Measurements from ENCODE around the gene SDC4. TPM values are rescaled to one million over a fixed set of nuclear protein-coding genes. Genes with fewer than 3 reads are reported as not detected.

SDC4 gene
- total and polyA plus RNA-seq, 4 donors = 19.2 to 114 (median 50.9) TPM

DNA sequence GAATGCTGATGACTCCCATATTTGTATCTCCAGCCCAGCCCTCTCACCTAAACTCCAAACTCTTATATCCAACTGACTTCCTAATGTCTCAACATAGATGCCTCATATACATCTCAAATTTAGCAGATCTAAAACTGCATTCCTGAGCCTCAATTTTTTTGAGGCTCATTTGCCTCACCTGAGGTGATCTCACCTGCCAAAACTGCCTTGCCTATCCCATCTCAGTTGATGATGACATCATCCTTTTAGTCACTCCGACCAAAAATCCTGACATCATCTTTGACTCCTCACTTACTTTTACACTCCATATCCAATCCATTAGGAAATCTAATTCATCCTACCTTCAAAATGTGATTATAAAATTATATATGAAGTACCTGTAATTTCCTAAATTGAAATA is 68.2 kb downstream of the SDC4 start:
- ATAC-seq (ENCODE audit: low FRiP score) = no peak
- intact Hi-C loops (cut with DNase I) = loop anchor here in 1 of 2 donors (10.0 kb wide), 1 partner anchor 235 kb away; no protein-coding TSS in a partner anchor

DNA sequence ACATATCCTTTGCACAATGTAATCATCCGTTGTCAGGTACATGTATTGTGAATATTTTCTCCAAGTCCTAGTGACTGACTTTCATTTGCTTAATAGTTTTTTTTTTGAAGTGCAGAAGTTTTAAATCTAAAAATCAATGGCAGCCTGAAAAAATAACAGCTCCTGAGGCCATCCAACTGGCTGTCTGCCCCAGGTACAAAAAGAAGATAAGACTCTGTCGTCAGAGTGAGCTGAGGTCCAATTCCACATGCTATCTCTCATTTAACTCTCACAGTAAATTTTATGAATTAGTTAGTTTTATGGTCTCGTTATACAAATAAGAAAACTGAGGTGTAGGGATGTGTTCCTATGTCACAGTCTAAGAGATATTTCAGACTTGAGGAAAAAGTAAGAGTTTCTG is 72.9 kb downstream of the SDC4 start:
- ATAC-seq (ENCODE audit: low FRiP score) = no peak
- no peaks in the 10 kb centered on the region for H3K36me3 ChIP-seq (ENCODE audit: control insufficient read depth in 1 of 2, insufficient read depth in 2 of 2, low read length in 1 of 2)
- H3K27me3 ChIP-seq (ENCODE audit: control insufficient read depth in 1 of 2, insufficient read depth in 2 of 2, low read length in 1 of 2) = no peaks in the 10 kb centered on the region
- WGBS, 2 donors = 59 to 66% methylated on average over 3 of the region's 3 CpGs
- H3K4me1 ChIP-seq (ENCODE audit: control insufficient read depth in 1 of 2, insufficient read depth in 2 of 2, low read length in 2 of 2) = peaks cover 0 to 2% of the 10 kb centered on the region in 2 donors
- no peak for DNase-seq
- H3K9me3 ChIP-seq (ENCODE audit: control insufficient read depth, low read length) = no peaks in the 10 kb centered on the region
- H3K4me3 ChIP-seq (ENCODE audit: low read length in 2 of 2) = no peak overlapping the region
- H3K27ac ChIP-seq (ENCODE audit: low read depth in 1 of 2, low read length in 2 of 2) = no peak overlapping the region
- intact Hi-C loops (cut with DNase I) = no loop called here

More for the DNA sequence above, 68.2 kb downstream of the SDC4 start:
- H3K4me3 ChIP-seq (ENCODE audit: low read length in 2 of 2) = no peak overlapping the region
- no peaks in the 10 kb centered on the region for H3K36me3 ChIP-seq (ENCODE audit: control insufficient read depth in 1 of 2, insufficient read depth in 2 of 2, low read length in 1 of 2)
- no peaks in the 10 kb centered on the region for H3K9me3 ChIP-seq (ENCODE audit: control insufficient read depth, low read length)
- 66 to 89% methylated on average over 1 of the region's 1 CpG for WGBS, 2 donors
- H3K27me3 ChIP-seq (ENCODE audit: control insufficient read depth in 1 of 2, insufficient read depth in 2 of 2, low read length in 1 of 2) = no peaks in the 10 kb centered on the region
- H3K4me1 ChIP-seq (ENCODE audit: control insufficient read depth in 1 of 2, insufficient read depth in 2 of 2, low read length in 2 of 2) = no peaks in the 10 kb centered on the region
- H3K27ac ChIP-seq (ENCODE audit: low read depth in 1 of 2, low read length in 2 of 2) = no peak overlapping the region
- DNase-seq = no peak

Other genes starting within 250 kb of the SDC4 start
- not detected for gene KCNS1, start 247.3 kb downstream of the SDC4 start, total RNA-seq
- gene KCNS1, start 247.3 kb downstream of the SDC4 start, polyA plus RNA-seq = not detected
- not detected for gene WFDC5, start 233.2 kb downstream of the SDC4 start, total RNA-seq
- not detected for gene WFDC5, start 233.2 kb downstream of the SDC4 start, polyA plus RNA-seq
- not detected for gene WFDC12, start 224.0 kb downstream of the SDC4 start, total RNA-seq
- gene WFDC12, start 224.0 kb downstream of the SDC4 start, polyA plus RNA-seq = not detected
- under 1 TPM in 1 of 2 donors, not detected in 1; 0.96 TPM for gene PI3, start 173.5 kb downstream of the SDC4 start, total RNA-seq
- 1 to 10 TPM; 1.1 to 2.0 TPM for gene PI3, start 173.5 kb downstream of the SDC4 start, polyA plus RNA-seq
- gene SEMG1, start 141.4 kb downstream of the SDC4 start, total RNA-seq = not detected
- not detected for gene SEMG1, start 141.4 kb downstream of the SDC4 start, polyA plus RNA-seq
- gene SEMG2, start 127.1 kb downstream of the SDC4 start, total RNA-seq = not detected
- gene SEMG2, start 127.1 kb downstream of the SDC4 start, polyA plus RNA-seq = not detected
- 100 to 1,000 TPM in 1 of 2 donors, 10 to 100 TPM in 1; 41.2 to 151 TPM for gene SLPI, start 93.9 kb downstream of the SDC4 start, total RNA-seq
- gene SLPI, start 93.9 kb downstream of the SDC4 start, polyA plus RNA-seq = 10 to 100 TPM; 24.4 to 34.8 TPM
- not detected for gene RBPJL, start 41.6 kb downstream of the SDC4 start, total RNA-seq
- gene RBPJL, start 41.6 kb downstream of the SDC4 start, polyA plus RNA-seq = under 1 TPM; 0.08 to 0.38 TPM
- under 1 TPM; 0.42 to 0.69 TPM for gene MATN4, start 40.1 kb downstream of the SDC4 start, total RNA-seq
- under 1 TPM in 1 of 2 donors, not detected in 1; 0.18 TPM for gene MATN4, start 40.1 kb downstream of the SDC4 start, polyA plus RNA-seq
- 10 to 100 TPM; 20.3 to 25.0 TPM for gene SYS1, start 14.7 kb upstream of the SDC4 start, total RNA-seq
- 10 to 100 TPM; 14.3 to 14.4 TPM for gene SYS1, start 14.7 kb upstream of the SDC4 start, polyA plus RNA-seq
- under 1 TPM; 0.66 to 0.91 TPM for gene TP53TG5, start 29.9 kb upstream of the SDC4 start, total RNA-seq
- not detected for gene TP53TG5, start 29.9 kb upstream of the SDC4 start, polyA plus RNA-seq
- 100 to 1,000 TPM; 104 to 123 TPM for gene DBNDD2, start 59.9 kb upstream of the SDC4 start, total RNA-seq
- 100 to 1,000 TPM; 140 to 231 TPM for gene DBNDD2, start 59.9 kb upstream of the SDC4 start, polyA plus RNA-seq
- gene PIGT, start 67.7 kb upstream of the SDC4 start, total RNA-seq = 100 to 1,000 TPM; 113 TPM
- 100 to 1,000 TPM in 1 of 2 donors, 10 to 100 TPM in 1; 69.0 to 151 TPM for gene PIGT, start 67.7 kb upstream of the SDC4 start, polyA plus RNA-seq
- gene WFDC2, start 121.3 kb upstream of the SDC4 start, total RNA-seq = 1 to 10 TPM; 1.5 to 2.3 TPM
- gene WFDC2, start 121.3 kb upstream of the SDC4 start, polyA plus RNA-seq = 1 to 10 TPM in 1 of 2 donors, under 1 TPM in 1; 0.56 to 1.0 TPM
- gene SPINT3, start 167.2 kb upstream of the SDC4 start, total RNA-seq = not detected
- not detected for gene SPINT3, start 167.2 kb upstream of the SDC4 start, polyA plus RNA-seq
- not detected for gene WFDC6, start 191.1 kb upstream of the SDC4 start, total RNA-seq
- gene WFDC6, start 191.1 kb upstream of the SDC4 start, polyA plus RNA-seq = not detected
- not detected for gene EPPIN, start 199.0 kb upstream of the SDC4 start, total RNA-seq
- gene EPPIN, start 199.0 kb upstream of the SDC4 start, polyA plus RNA-seq = not detected
- gene WFDC8, start 230.9 kb upstream of the SDC4 start, total RNA-seq = not detected
- gene WFDC8, start 230.9 kb upstream of the SDC4 start, polyA plus RNA-seq = not detected

Data from aorta (tissue), 5 donors.